OCI-LY3 (cell line): ENCODE results near the gene GALNT10.

Source experiments
- H2AFZ ChIP-seq: fragments of 200-600, 300-600 bp; shearing (Covaris generic); 2 replicates; pipeline ENCODE4 v1.6.0; 2014; ENCODE audit warnings: antibody characterized with exemption, low read depth, low read length
- H3K27ac ChIP-seq: fragments of 200-600, 300-600 bp; sonication (generic); 2 replicates; pipeline ENCODE4 v1.5.1; 2014; ENCODE audit warnings: mild to moderate bottlenecking, low read length, moderate library complexity, mixed read lengths
- H3K27me3 ChIP-seq: fragments of 200-600, 300-600 bp; sonication (generic); 2 replicates; pipeline ENCODE4 v1.6.1; 2014; ENCODE audit warnings: low read depth, low read length, mixed read lengths
- H3K36me3 ChIP-seq: fragments of 200-600, 300-600 bp; sonication (generic); replicated peaks from 2 replicates; pipeline ENCODE3; 2014; ENCODE audit warnings: low read depth, low read length, mixed read lengths
- H3K4me1 ChIP-seq: fragments of 300-600, 200-600 bp; sonication (generic); 2 replicates; pipeline ENCODE4 v1.6.1; 2014; ENCODE audit warnings: low read length, mixed read lengths
- H3K4me2 ChIP-seq: fragments of 200-600, 300-600 bp; sonication (generic); 2 replicates; pipeline ENCODE4 v1.6.1; 2014; ENCODE audit warnings: low read length, mixed read lengths
- H3K4me3 ChIP-seq: fragments of 300-600, 200-600 bp; sonication (generic); 2 replicates; pipeline ENCODE4 v1.5.1; 2014; ENCODE audit warnings: antibody characterized with exemption, mild to moderate bottlenecking, low read length, moderate library complexity
- H3K79me2 ChIP-seq: fragments of 300-600, 200-600 bp; shearing (Covaris generic); 2 replicates; pipeline ENCODE4 v1.6.1; 2014; ENCODE audit warnings: mild to moderate bottlenecking, low read length, mixed read lengths
- H3K9ac ChIP-seq: fragments of 300-600, 200-600 bp; shearing (Covaris generic); 2 replicates; pipeline ENCODE4 v1.6.0; 2014; ENCODE audit warnings: mild to moderate bottlenecking, low read length, moderate library complexity
- H3K9me3 ChIP-seq: fragments of 200-600, 300-600 bp; shearing (Covaris generic); 2 replicates; pipeline ENCODE4 v1.6.1; 2014; ENCODE audit warnings: low read length, mixed read lengths; ENCODE audit not compliant: insufficient read depth
- H4K20me1 ChIP-seq: fragments of 200-600, 300-600 bp; sonication (generic); 2 replicates; pipeline ENCODE4 v1.6.1; 2016; ENCODE audit warnings: low read length, mixed read lengths; ENCODE audit not compliant: insufficient read depth
- EZH2phosphoT487 ChIP-seq: fragments of 200-600 bp; shearing (Covaris generic); IDR thresholded peaks from 2 replicates; pipeline ENCODE4 v1.6.1; 2018; ENCODE audit warnings: antibody characterized with exemption, mixed run types, low read depth
- TF ChIP-seq, protein P1 (sequence below): fragments of 200-600, 300-600 bp; sonication (generic); IDR thresholded peaks from 2 replicates; pipeline ENCODE4 v1.5.1; 2014; ENCODE audit warnings: antibody characterized with exemption, low read length, low read depth

Gene GALNT10

DNA sequence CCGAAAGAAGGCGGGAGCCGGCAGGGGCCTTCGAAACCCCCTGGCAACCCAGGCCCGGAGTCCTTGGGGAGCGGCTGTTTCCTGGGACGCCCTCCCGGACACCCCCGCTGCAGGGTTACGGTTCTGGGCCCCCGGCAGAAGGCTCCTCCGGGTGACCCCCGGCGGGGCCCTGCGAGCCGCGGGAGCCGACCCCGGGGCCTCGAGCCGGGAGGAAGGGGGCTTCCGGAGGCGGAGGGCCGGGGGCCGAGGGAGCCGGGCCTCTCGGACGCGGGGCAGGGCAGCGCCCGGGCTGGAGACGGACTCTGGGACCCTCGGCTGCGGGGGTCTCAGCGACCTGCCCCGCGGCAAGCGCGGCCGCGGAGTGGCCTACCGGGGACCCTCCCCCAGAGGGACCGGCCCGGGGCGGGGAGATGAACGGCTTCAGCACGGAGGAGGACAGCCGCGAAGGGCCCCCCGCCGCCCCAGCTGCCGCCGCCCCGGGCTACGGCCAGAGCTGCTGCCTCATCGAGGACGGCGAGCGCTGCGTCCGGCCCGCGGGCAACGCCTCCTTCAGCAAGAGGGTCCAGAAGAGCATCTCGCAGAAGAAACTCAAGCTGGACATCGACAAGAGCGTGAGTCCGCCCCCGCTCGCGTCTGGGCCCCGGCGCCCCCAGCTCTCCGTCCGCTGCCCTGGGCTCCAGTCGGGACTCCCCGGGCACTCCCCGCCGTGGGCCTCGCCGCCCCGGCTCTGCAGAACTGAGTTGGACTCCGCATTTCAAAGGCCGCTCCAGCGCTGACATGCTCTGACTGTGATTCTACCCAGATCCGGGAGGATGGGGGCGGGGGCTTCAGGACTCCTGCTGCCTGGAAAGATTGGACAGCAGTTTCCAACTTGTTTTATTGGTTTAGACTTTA is 255.9 kb downstream of the GALNT10 start:
- TF ChIP-seq, protein P1, sequence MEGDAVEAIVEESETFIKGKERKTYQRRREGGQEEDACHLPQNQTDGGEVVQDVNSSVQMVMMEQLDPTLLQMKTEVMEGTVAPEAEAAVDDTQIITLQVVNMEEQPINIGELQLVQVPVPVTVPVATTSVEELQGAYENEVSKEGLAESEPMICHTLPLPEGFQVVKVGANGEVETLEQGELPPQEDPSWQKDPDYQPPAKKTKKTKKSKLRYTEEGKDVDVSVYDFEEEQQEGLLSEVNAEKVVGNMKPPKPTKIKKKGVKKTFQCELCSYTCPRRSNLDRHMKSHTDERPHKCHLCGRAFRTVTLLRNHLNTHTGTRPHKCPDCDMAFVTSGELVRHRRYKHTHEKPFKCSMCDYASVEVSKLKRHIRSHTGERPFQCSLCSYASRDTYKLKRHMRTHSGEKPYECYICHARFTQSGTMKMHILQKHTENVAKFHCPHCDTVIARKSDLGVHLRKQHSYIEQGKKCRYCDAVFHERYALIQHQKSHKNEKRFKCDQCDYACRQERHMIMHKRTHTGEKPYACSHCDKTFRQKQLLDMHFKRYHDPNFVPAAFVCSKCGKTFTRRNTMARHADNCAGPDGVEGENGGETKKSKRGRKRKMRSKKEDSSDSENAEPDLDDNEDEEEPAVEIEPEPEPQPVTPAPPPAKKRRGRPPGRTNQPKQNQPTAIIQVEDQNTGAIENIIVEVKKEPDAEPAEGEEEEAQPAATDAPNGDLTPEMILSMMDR, result no peak
- no peak for TF ChIP-seq EZH2phosphoT487
- Histone ChIP-seq H3K4me1 (peaks cover 10% of the 10 kb centered on the region; the same call in 1 of the 2 replicates), H3K27ac (no peak overlapping the region), H3K27me3 (no peaks in the 10 kb centered on the region), H3K4me3 (peak overlapping the region; percentile 97), H3K9me3 (no peaks in the 10 kb centered on the region), H3K4me2 (peak overlapping the region; percentile 93), H3K36me3 (peaks cover 9% of the 10 kb centered on the region), H4K20me1 (peaks cover 16% of the 10 kb centered on the region), H3K9ac (peak overlapping the region; percentile 79), H2AFZ (no peak overlapping the region), H3K79me2 (peaks cover 36% of the 10 kb centered on the region)

DNA sequence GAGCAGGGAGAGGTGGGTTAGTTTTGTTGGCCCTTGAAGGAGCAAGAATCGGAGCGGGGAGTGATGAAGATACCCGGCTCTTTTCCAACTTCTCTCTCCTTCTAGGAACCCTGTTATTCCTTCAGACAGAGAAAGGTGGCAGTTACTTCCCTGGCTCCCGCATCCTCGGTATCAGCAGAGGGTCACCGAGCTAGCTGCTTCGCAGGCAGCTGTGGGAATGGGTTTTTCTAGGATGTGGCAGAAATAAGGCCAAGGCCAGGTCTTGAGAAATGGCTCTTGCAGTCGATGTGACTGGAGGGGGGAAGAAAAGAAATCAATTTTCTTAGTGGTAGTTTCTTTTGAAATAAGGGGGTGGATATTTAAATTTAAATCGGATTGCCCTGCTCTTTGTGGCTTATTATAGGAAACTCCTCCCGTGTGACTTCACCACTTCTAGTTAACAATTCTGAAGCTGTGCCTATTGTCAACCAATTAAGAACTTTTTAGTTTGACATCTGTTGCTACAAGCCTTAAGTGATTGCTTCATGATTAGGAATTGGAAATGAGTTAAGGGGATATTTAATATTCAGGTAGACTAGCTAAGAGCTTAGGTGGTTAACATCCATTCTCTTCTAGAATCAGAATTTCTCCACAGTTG is 256.7 kb downstream of the GALNT10 start:
- Histone ChIP-seq H3K4me1 (peaks cover 14% of the 10 kb centered on the region; the same call in 1 of the 2 replicates), H4K20me1 (peaks cover 16% of the 10 kb centered on the region), H2AFZ (no peak overlapping the region), H3K79me2 (peaks cover 36% of the 10 kb centered on the region), H3K27ac (no peak overlapping the region), H3K36me3 (peaks cover 8% of the 10 kb centered on the region), H3K4me3 (peak overlapping the region; percentile 97), H3K9ac (peak overlapping the region; percentile 79), H3K27me3 (no peaks in the 10 kb centered on the region), H3K4me2 (peak overlapping the region; percentile 93), H3K9me3 (no peaks in the 10 kb centered on the region)
- TF ChIP-seq, protein P1, result no peak
- TF ChIP-seq EZH2phosphoT487, result no peak

- peaks cover 31% of the 10 kb centered on the region for H3K79me2 ChIP-seq
- no peak overlapping the region for H3K27ac ChIP-seq
- no peak overlapping the region for H2AFZ ChIP-seq
- peaks cover 16% of the 10 kb centered on the region for H4K20me1 ChIP-seq
- peaks cover 11% of the 10 kb centered on the region; the same call in 1 of the 2 replicates for H3K4me1 ChIP-seq
- TF ChIP-seq, protein P1, result no peak
- TF ChIP-seq EZH2phosphoT487, result no peak
- no peak overlapping the region for H3K4me3 ChIP-seq
- H3K9ac ChIP-seq, result no peak overlapping the region
- H3K9me3 ChIP-seq, result no peaks in the 10 kb centered on the region
- peaks cover 6% of the 10 kb centered on the region for H3K36me3 ChIP-seq
- H3K27me3 ChIP-seq, result no peaks in the 10 kb centered on the region
- no peak overlapping the region for H3K4me2 ChIP-seq
Measured at GRCh38 chr5:154449786-154450185, 259.3 kb downstream of the GALNT10 start.

DNA sequence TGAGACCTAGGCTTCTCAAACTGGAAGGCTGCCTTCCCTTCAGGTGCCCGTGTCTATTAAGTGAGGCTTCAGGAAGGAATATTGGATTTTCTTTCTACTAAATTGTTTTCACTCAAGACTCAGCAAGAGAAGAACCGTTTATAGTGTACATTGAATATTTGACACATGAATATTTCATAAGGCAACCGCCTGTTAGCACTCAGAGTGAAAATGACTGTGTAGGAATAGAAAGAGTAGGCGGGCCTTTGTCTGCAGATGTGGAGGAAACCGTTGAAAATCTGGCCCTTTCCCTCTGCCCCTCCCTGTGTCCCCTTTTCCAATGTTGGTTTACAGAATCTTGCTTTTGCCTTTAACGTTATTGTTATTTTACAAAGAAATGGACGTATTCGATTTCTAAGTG is 261.4 kb downstream of the GALNT10 start:
- Histone ChIP-seq H3K27ac (no peak overlapping the region), H3K79me2 (peaks cover 19% of the 10 kb centered on the region), H3K4me1 (peaks cover 11% of the 10 kb centered on the region; the same call in 1 of the 2 replicates), H2AFZ (no peak overlapping the region), H3K27me3 (no peaks in the 10 kb centered on the region), H3K9ac (no peak overlapping the region), H3K9me3 (no peaks in the 10 kb centered on the region), H4K20me1 (peaks cover 12% of the 10 kb centered on the region), H3K4me2 (no peak overlapping the region), H3K36me3 (peaks cover 9% of the 10 kb centered on the region), H3K4me3 (no peak overlapping the region)
- no peak for TF ChIP-seq EZH2phosphoT487
- TF ChIP-seq, protein P1, result no peak
